Mammary epithelial cell (primary cell): Measurements from ENCODE around the gene CLCN4.

Experiments
- CTCF ChIP-seq, 2 donors: IDR thresholded peaks in 1 of 2; conservative IDR thresholded peaks in 1 of 2; 2 replicates each; pipeline ENCODE4 v1.5.1; 2011 to 2012; ENCODE audit warnings: inconsistent platforms in 2 of 2, low read length in 2 of 2, mild to moderate bottlenecking in 2 of 2, control low read depth in 1 of 2, low read depth in 1 of 2; ENCODE audit not compliant: insufficient read depth in 1 of 2; ENCODE audit errors: extremely low read depth in 1 of 2
- EZH2 ChIP-seq: IDR thresholded peaks from 2 replicates; pipeline ENCODE4 v1.6.1; 2012; ENCODE audit warnings: low read length, inconsistent platforms, borderline replicate concordance

- TF ChIP-seq CTCF (conservative IDR thresholded peaks at IDR 0.05 in 1 of 2, IDR thresholded peaks at IDR 0.05 in 1 of 2; ENCODE audit: extremely low read depth in 1 of 2, insufficient read depth in 1 of 2, low read depth in 1 of 2, low read length in 2 of 2) (peak in 1 of 2 donors; percentile 11), EZH2 (no peak)
Measured at GRCh38 chrX:10217198-10217597, 60.4 kb downstream of the CLCN4 start.
